T follicular helper cell (primary cell): ENCODE measurements around the gene PLXNC1.

Experiments
- DNase-seq: peaks from one replicate; pipeline ENCODE4 v3.0.0-alpha.2; 2020; ENCODE audit warnings: low read depth

The PLXNC1 gene

GRCh38 chr12:94180558-94181296 lies 32.4 kb downstream of the PLXNC1 start:
- DNase-seq: no peak

GRCh38 chr12:94182986-94183707 lies 34.8 kb downstream of the PLXNC1 start:
- no peak for DNase-seq

GRCh38 chr12:94183708-94184379 lies 35.5 kb downstream of the PLXNC1 start:
- DNase-seq: no peak

GRCh38 chr12:94184995-94185719 lies 36.8 kb downstream of the PLXNC1 start:
- no peak for DNase-seq

GRCh38 chr12:94185801-94186200 lies 37.4 kb downstream of the PLXNC1 start:
- DNase-seq: no peak

- no peak for DNase-seq
These were observed 38.2 kb downstream of the PLXNC1 start for GRCh38 chr12:94186278-94187241.

GRCh38 chr12:94187361-94187760 lies 39.0 kb downstream of the PLXNC1 start:
- no peak for DNase-seq

- no peak for DNase-seq
These were observed 42.2 kb downstream of the PLXNC1 start for GRCh38 chr12:94190623-94191022.

GRCh38 chr12:94191023-94191422 lies 42.6 kb downstream of the PLXNC1 start:
- DNase-seq: no peak

GRCh38 chr12:94191811-94192210 lies 43.4 kb downstream of the PLXNC1 start:
- no peak for DNase-seq

- no peak for DNase-seq
These were observed 44.1 kb downstream of the PLXNC1 start for GRCh38 chr12:94192506-94192905.

- DNase-seq: no peak
These were observed 44.8 kb downstream of the PLXNC1 start for GRCh38 chr12:94193168-94193567.

GRCh38 chr12:94195483-94195882 lies 47.1 kb downstream of the PLXNC1 start:
- DNase-seq: no peak

GRCh38 chr12:94198469-94198868 lies 50.1 kb downstream of the PLXNC1 start:
- DNase-seq: no peak

- no peak for DNase-seq
These were observed 50.5 kb downstream of the PLXNC1 start for GRCh38 chr12:94198872-94199271.

- DNase-seq: no peak
These were observed 51.7 kb downstream of the PLXNC1 start for GRCh38 chr12:94200069-94200468.

GRCh38 chr12:94200695-94201094 lies 52.3 kb downstream of the PLXNC1 start:
- no peak for DNase-seq

- no peak for DNase-seq
These were observed 54.1 kb downstream of the PLXNC1 start for GRCh38 chr12:94202245-94203180.

- DNase-seq: no peak
These were observed 54.8 kb downstream of the PLXNC1 start for GRCh38 chr12:94203181-94203546.

GRCh38 chr12:94203796-94204195 lies 55.4 kb downstream of the PLXNC1 start:
- no peak for DNase-seq
